HepG2 (cell line): ENCODE results near the gene SLC12A1. TPM values are rescaled to one million over a fixed set of nuclear protein-coding genes. Genes with fewer than 3 reads are reported as not detected.

Source experiments
- ATAC-seq: fragments of 200-7000 bp; cut with Tn5 transposase; 3 replicates; pipeline ENCODE4 v1.9.1; 2020; ENCODE audit warnings: mild to moderate bottlenecking, moderate library complexity
- BruUV-seq: library from RNA; stranded (reverse); fragments of 400-500 nt; replicated peaks from 2 replicates; lab custom pipeline; 2021; lab: Mats Ljungman, UMichigan
- CTCF ChIA-PET: fragments of 300-600 bp; formaldehyde crosslinking; extraction: SDS; loops from one replicate; lab custom pipeline; 2021; ENCODE audit warnings: low total read pairs, inconsistent platforms, low intra/inter-chr PET ratio; lab: Yijun Ruan, JAX
- POLR2A ChIA-PET: fragments of 350-600 bp; sonication (Branson Sonifier 250); formaldehyde crosslinking; loops from one replicate; lab custom pipeline; 2020; ENCODE audit warnings: antibody characterized with exemption, inconsistent platforms; lab: Yijun Ruan, JAX
- DNase-seq: peaks from one replicate; pipeline ENCODE4 v3.0.0-alpha.2; 2015; ENCODE audit warnings: low spot score
- FAIRE-seq: peaks from 3 replicates; lab custom pipeline; 2011; peaks lifted over from hg19 to GRCh38; lab: Jason Lieb, UNC
- H2AFZ ChIP-seq: one replicate; pipeline ENCODE4 v1.6.1; 2011; ENCODE audit warnings: low read length, inconsistent platforms
- H3K27ac ChIP-seq: fragments of 300-600 bp; 3 replicates; pipeline ENCODE4 v1.8.0; 2011; ENCODE audit warnings: mixed run types, mild to moderate bottlenecking, mixed read lengths, low read length, inconsistent platforms; ENCODE audit not compliant: insufficient read depth; ENCODE audit errors: extremely low read length
- H3K27me3 ChIP-seq, 2 experiments: fragments of 200-600 bp in 1 of 2; 2 replicates in 1 of 2; 3 replicates in 1 of 2; pipeline versions ENCODE4 v1.6.0 to v1.8.0; 2011; ENCODE audit warnings: low read length in 2 of 2, mild to moderate bottlenecking in 2 of 2, moderate library complexity in 2 of 2, inconsistent platforms in 1 of 2; ENCODE audit not compliant: insufficient read depth in 2 of 2, control insufficient read depth in 1 of 2
- H3K36me3 ChIP-seq, 2 experiments: fragments of 200-600 bp in 1 of 2; replicated peaks in 1 of 2; 2 replicates in 1 of 2; 3 replicates in 1 of 2; pipeline versions ENCODE4 v1.5.1 to v1.8.0; 2011; ENCODE audit warnings: low read length in 2 of 2, inconsistent platforms in 1 of 2; ENCODE audit not compliant: insufficient read depth in 2 of 2, control insufficient read depth in 1 of 2
- H3K4me1 ChIP-seq: 2 replicates; pipeline ENCODE4 v1.5.1; 2012; ENCODE audit warnings: low read length, inconsistent platforms; ENCODE audit not compliant: insufficient read depth
- H3K4me2 ChIP-seq: 2 replicates; pipeline ENCODE4 v1.6.0; 2011; ENCODE audit warnings: low read depth, low read length, inconsistent platforms
- H3K4me3 ChIP-seq, 3 experiments: fragments of 200-600 bp in 1 of 3; sonication (generic), shearing (Covaris generic) in 1 of 3; replicated peaks in 1 of 3; 2 replicates each; pipeline ENCODE4 v1.5.1; 2011 to 2016; ENCODE audit warnings: low read length in 3 of 3, inconsistent platforms in 2 of 3, low read depth in 2 of 3, mild to moderate bottlenecking in 2 of 3, control low read depth in 1 of 3, mixed read lengths in 1 of 3; ENCODE audit not compliant: insufficient read depth in 1 of 3
- H3K79me2 ChIP-seq: one replicate; pipeline ENCODE4 v1.6.1; 2011; ENCODE audit warnings: low read length, inconsistent platforms; ENCODE audit not compliant: insufficient read depth
- H3K9ac ChIP-seq: 2 replicates; pipeline ENCODE4 v1.6.0; 2011; ENCODE audit warnings: mild to moderate bottlenecking, low read depth, low read length, inconsistent platforms; ENCODE audit not compliant: insufficient read depth
- H3K9me3 ChIP-seq: 2 replicates; pipeline ENCODE4 v1.5.1; 2012; ENCODE audit warnings: mild to moderate bottlenecking, low read length
- H4K20me1 ChIP-seq: 2 replicates; pipeline ENCODE4 v1.6.0; 2011; ENCODE audit warnings: inconsistent platforms, mild to moderate bottlenecking, low read length, moderate library complexity; ENCODE audit not compliant: insufficient read depth
- CBX1 ChIP-seq: IDR thresholded peaks from one replicate; pipeline ENCODE4 v1.6.1; 2016; ENCODE audit warnings: antibody characterized with exemption, low read depth
- FOXA3 ChIP-seq: IDR thresholded peaks from 2 replicates; pipeline ENCODE4 v1.6.1; 2016; ENCODE audit warnings: missing genetic modification reagents, missing compliant biosample characterization
- FOXM1 ChIP-seq: sonication (generic); formaldehyde crosslinking; IDR thresholded peaks from 2 replicates; pipeline ENCODE4 v1.5.0; 2020; ENCODE audit warnings: missing genetic modification reagents
- IKZF1 ChIP-seq: fragments of 450-650 bp; IDR thresholded peaks from 2 replicates; pipeline ENCODE4 v1.7.1; 2016
- KLF6 ChIP-seq: IDR thresholded peaks from 2 replicates; pipeline ENCODE4 v1.8.0; 2016; ENCODE audit warnings: missing biosample characterization, missing genetic modification reagents
- MAFK ChIP-seq, 2 experiments: IDR thresholded peaks in 1 of 2; conservative IDR thresholded peaks in 1 of 2; 2 replicates each; pipeline ENCODE4 v1.6.1; 2011; ENCODE audit warnings: improper control_type of control experiment in 2 of 2, low read length in 2 of 2
- NR2C2 ChIP-seq: sonication (generic); formaldehyde crosslinking; IDR thresholded peaks from 2 replicates; pipeline ENCODE4 v1.4.0; 2020; ENCODE audit warnings: missing genetic modification reagents, mild to moderate bottlenecking, moderate library complexity, borderline replicate concordance
- PTBP1 ChIP-seq: fragments of 200-400 bp; formaldehyde crosslinking; IDR thresholded peaks from 2 replicates; pipeline ENCODE4 v1.6.1; 2018; ENCODE audit warnings: low read length, low read depth; ENCODE audit not compliant: poor library complexity, severe bottlenecking
- SALL1 ChIP-seq: sonication (generic); formaldehyde crosslinking; IDR thresholded peaks from 2 replicates; pipeline ENCODE4 v1.8.0; 2022; ENCODE audit warnings: mild to moderate bottlenecking, missing genetic modification reagents
- SATB2 ChIP-seq: sonication (generic); formaldehyde crosslinking; IDR thresholded peaks from 2 replicates; pipeline ENCODE4 v1.5.0; 2020; ENCODE audit warnings: missing genetic modification reagents
- SNAPC4 ChIP-seq: sonication (generic); formaldehyde crosslinking; IDR thresholded peaks from 2 replicates; pipeline ENCODE4 v1.4.0; 2020; ENCODE audit warnings: mild to moderate bottlenecking, missing genetic modification reagents
- U2AF1 ChIP-seq: fragments of 200-400 bp; formaldehyde crosslinking; optimal IDR thresholded peaks from 2 replicates; pipeline ENCODE3; 2017; ENCODE audit warnings: mild to moderate bottlenecking, low read depth, low read length
- WIZ ChIP-seq: sonication (generic); formaldehyde crosslinking; IDR thresholded peaks from 2 replicates; pipeline ENCODE4 v1.5.1; 2020; ENCODE audit warnings: mild to moderate bottlenecking, missing genetic modification reagents
- ZBTB39 ChIP-seq: sonication (generic); formaldehyde crosslinking; IDR thresholded peaks from 2 replicates; pipeline ENCODE4 v1.5.0; 2020; ENCODE audit warnings: missing genetic modification reagents
- ZNF33B ChIP-seq: sonication (generic); formaldehyde crosslinking; IDR thresholded peaks from 2 replicates; pipeline ENCODE4 v1.5.1; 2020; ENCODE audit warnings: mild to moderate bottlenecking, missing genetic modification reagents
- WGBS: methylation state at CpG from one replicate; pipeline ENCODE4 v1.1.6; 2017; ENCODE audit warnings: low lambda C conversion rate; 5-methylcytosine and 5-hydroxymethylcytosine counted together
- in situ Hi-C: cut with HindIII; loops from 2 replicates; pipeline ENCODE4 v1.10.0; 2017; ENCODE audit warnings: low pct_unique_long_range_greater_than_20kb; ENCODE audit not compliant: extremely low pct_ligation_motif_present
- intact Hi-C: fragments of 100-400 bp; cut with micrococcal nuclease; formaldehyde crosslinking; loops from one replicate; pipeline ENCODE4 v1.10.0; 2022; ENCODE audit not compliant: unreplicated experiment
- polyA plus RNA-seq, 8 experiments: library from polyadenylated mRNA; depleted of rRNA in 3 of 8; stranded (reverse) in 7 of 8; unstranded in 1 of 8; fragments of >200 nt; fragmentation: Illumina TruSeq in 4 of 8; extraction: Trizol in 4 of 8; gene quantifications; 2 replicates each; pipeline versions ENCODE4 v1.2.1 to v1.2.3, GENCODE V29; 2011 to 2016; ENCODE audit warnings: low read depth in 4 of 8, missing spikeins in 1 of 8, mixed read lengths in 1 of 8; ENCODE audit not compliant: insufficient read depth in 1 of 8
- total RNA-seq, 5 experiments: library from RNA; depleted of rRNA; stranded (reverse); fragments of >200 nt; fragmentation: Illumina TruSeq; extraction: Trizol; gene quantifications; 2 replicates each; pipeline ENCODE4 v1.2.3, GENCODE V29; 2016; ENCODE audit warnings: low read depth in 1 of 5

Gene SLC12A1
- total and polyA plus RNA-seq, 2 of the 13 experiments (the other 11 are each of a cell fraction or from before 2014, with no cell fraction given), result not detected

- no peak for DNase-seq
- H3K4me3 ChIP-seq, result no peak overlapping the region
- H3K9ac ChIP-seq, result no peak overlapping the region
- TF ChIP-seq MAFK (conservative IDR thresholded peaks at IDR 0.05 in 1 of 2, IDR thresholded peaks at IDR 0.05 in 1 of 2; ENCODE audit: low read length in 2 of 2) (no peak), ZNF33B (CRISPR knock-in tag) (no peak), KLF6 (CRISPR knock-in tag) (no peak), SATB2 (CRISPR knock-in tag) (no peak), SALL1 (CRISPR knock-in tag) (no peak), ZBTB39 (no peak), NR2C2 (CRISPR knock-in tag) (no peak), SNAPC4 (CRISPR knock-in tag) (no peak), U2AF1 (no peak), WIZ (CRISPR knock-in tag) (no peak), FOXM1 (no peak), PTBP1 (no peak), CBX1 (no peak), FOXA3 (CRISPR knock-in tag) (no peak), IKZF1 (no peak)
- no peaks in the 10 kb centered on the region for H3K79me2 ChIP-seq
- no peak overlapping the region for H2AFZ ChIP-seq
- in situ Hi-C loops (no loop called here), intact Hi-C loops (no loop called here)
- no peaks in the 10 kb centered on the region for H3K4me1 ChIP-seq
- ChIA-PET CTCF (no interaction called here), POLR2A (no interaction called here)
- 0% methylated on average over 4 of the region's 4 CpGs for WGBS
- H4K20me1 ChIP-seq, result no peaks in the 10 kb centered on the region
- H3K36me3 ChIP-seq, result no peaks in the 10 kb centered on the region
- H3K27me3 ChIP-seq, result no peaks in the 10 kb centered on the region
- no TSS peak for BruUV-seq
- H3K27ac ChIP-seq, result no peak overlapping the region
- no peak for ATAC-seq
- no peak overlapping the region for H3K4me2 ChIP-seq
- FAIRE-seq, result no peak
- H3K9me3 ChIP-seq, result no peaks in the 10 kb centered on the region
Measured at GRCh38 chr15:48273049-48273448, 66.9 kb downstream of the SLC12A1 start.
